A673 (cell line): ENCODE data around the gene NDUFA11. TPM values are rescaled to one million over a fixed set of nuclear protein-coding genes. Genes with fewer than 3 reads are reported as not detected.

Source experiments
- BruUV-seq: library from RNA; stranded (reverse); fragments of 400-500 nt; replicated peaks from 2 replicates; lab custom pipeline; 2021; lab: Mats Ljungman, UMichigan
- CTCF ChIA-PET: fragments of 300-600 bp; sonication (Branson Sonifier 250); formaldehyde crosslinking; loops from one replicate; lab custom pipeline; 2022; ENCODE audit warnings: antibody characterized with exemption; lab: Charles Lee
- POLR2A ChIA-PET: fragments of 300-600 bp; sonication (Branson Sonifier 250); formaldehyde crosslinking; loops from one replicate; lab custom pipeline; 2022; ENCODE audit warnings: antibody characterized with exemption; ENCODE audit not compliant: low non-redundant PET; lab: Charles Lee
- DNase-seq: peaks from one replicate; pipeline ENCODE4 v3.0.0-alpha.2; 2015; ENCODE audit warnings: low spot score
- H3K27ac ChIP-seq: fragments of 200-600 bp; sonication (generic); 2 replicates; pipeline ENCODE4 v1.5.1; 2016; ENCODE audit warnings: mixed run types, low read depth, mild to moderate bottlenecking, mixed read lengths, antibody characterized with exemption, low read length; ENCODE audit not compliant: poor library complexity, severe bottlenecking
- H3K27me3 ChIP-seq: fragments of 200-600 bp; sonication (generic); replicated peaks from 2 replicates; pipeline ENCODE4 v1.6.1; 2017; ENCODE audit warnings: mixed run types, low read depth, mild to moderate bottlenecking, mixed read lengths, antibody characterized with exemption, low read length; ENCODE audit not compliant: insufficient read depth, poor library complexity
- H3K36me3 ChIP-seq: fragments of 200-600 bp; sonication (generic); 2 replicates; pipeline ENCODE4 v1.6.1; 2016; ENCODE audit warnings: mixed run types, mild to moderate bottlenecking, mixed read lengths, antibody characterized with exemption, low read length; ENCODE audit not compliant: insufficient read depth, poor library complexity, severe bottlenecking
- H3K4me1 ChIP-seq: fragments of 200-600 bp; sonication (generic); 2 replicates; pipeline ENCODE4 v1.6.1; 2017; ENCODE audit warnings: mixed run types, mild to moderate bottlenecking, mixed read lengths, antibody characterized with exemption, low read length; ENCODE audit not compliant: insufficient read depth, poor library complexity, severe bottlenecking
- H3K4me3 ChIP-seq: fragments of 200-600 bp; sonication (generic); 2 replicates; pipeline ENCODE4 v1.5.1; 2016; ENCODE audit warnings: low read depth, mixed run types, mild to moderate bottlenecking, mixed read lengths, low read length; ENCODE audit not compliant: poor library complexity, severe bottlenecking
- H3K9me3 ChIP-seq: fragments of 200-600 bp; sonication (generic); 2 replicates; pipeline ENCODE4 v1.6.1; 2016; ENCODE audit warnings: mixed run types, low read depth, mild to moderate bottlenecking, mixed read lengths, antibody characterized with exemption, low read length; ENCODE audit not compliant: poor library complexity, severe bottlenecking
- EZH2 ChIP-seq: fragments of 200-600 bp; sonication (generic); IDR thresholded peaks from 2 replicates; pipeline ENCODE4 v1.6.1; 2017; ENCODE audit warnings: borderline replicate concordance, low read depth, mild to moderate bottlenecking, mixed read lengths, antibody characterized with exemption, low read length; ENCODE audit not compliant: poor library complexity, severe bottlenecking
- intact Hi-C: fragments of 100-400 bp; cut with micrococcal nuclease; formaldehyde crosslinking; loops from one replicate; pipeline ENCODE4 v1.10.0; 2022; ENCODE audit not compliant: unreplicated experiment
- total RNA-seq: library from RNA; stranded (reverse); gene quantifications from 2 replicates; pipeline ENCODE4 v1.2.3, GENCODE V29; 2021
- TF ChIP-seq, protein P1 (sequence below): fragments of 300-800, 200-600 bp; sonication (generic); conservative IDR thresholded peaks from 2 replicates; pipeline ENCODE4 v1.5.1; 2017; ENCODE audit warnings: low read depth, mild to moderate bottlenecking, antibody characterized with exemption, low read length, moderate library complexity, mixed read lengths

The NDUFA11 gene
- total RNA-seq, 1 experiment from 2014 or later: 290 TPM

DNA sequence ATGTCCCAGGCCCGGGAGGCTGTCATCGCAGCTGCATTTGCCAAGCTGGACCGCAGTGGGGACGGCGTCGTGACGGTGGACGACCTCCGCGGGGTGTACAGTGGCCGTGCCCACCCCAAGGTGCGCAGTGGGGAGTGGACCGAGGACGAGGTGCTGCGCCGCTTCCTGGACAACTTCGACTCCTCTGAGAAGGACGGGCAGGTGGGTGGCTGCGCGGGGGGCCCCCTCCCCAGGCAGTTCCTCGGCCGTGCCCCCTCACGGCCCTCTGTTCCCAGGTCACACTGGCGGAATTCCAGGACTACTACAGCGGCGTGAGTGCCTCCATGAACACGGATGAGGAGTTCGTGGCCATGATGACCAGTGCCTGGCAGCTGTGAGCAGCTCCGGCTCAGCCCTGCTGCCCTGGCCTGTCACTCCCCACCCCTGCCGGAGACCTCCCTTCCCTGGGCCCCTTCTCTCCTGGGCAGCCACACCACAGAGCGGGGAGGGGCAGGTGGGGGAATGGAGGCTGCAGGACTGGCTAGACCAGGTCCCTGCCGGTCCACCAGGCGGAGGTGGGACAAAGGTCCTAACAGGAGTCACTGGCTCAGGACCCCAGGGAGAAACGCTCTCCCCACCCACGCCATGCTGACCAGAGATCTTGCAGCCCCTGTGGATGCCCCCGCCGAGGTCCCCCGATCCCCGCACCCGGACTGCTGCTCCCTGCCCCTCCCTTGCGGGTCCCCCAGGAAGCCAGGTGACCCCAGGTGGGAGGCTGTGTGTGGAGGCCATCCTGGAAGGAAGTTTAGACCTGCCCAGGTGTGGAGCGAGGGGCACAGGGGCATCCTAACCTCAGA is 11.6 kb upstream of the NDUFA11 start:
- H3K27me3 ChIP-seq: no peaks in the 10 kb centered on the region
- ChIA-PET POLR2A (no interaction called here), CTCF (no interaction called here)
- H3K9me3 ChIP-seq: no peaks in the 10 kb centered on the region
- BruUV-seq: no TSS peak
- intact Hi-C loops: no loop called here
- DNase-seq: no peak
- H3K27ac ChIP-seq: no peak overlapping the region
- TF ChIP-seq, protein P1, sequence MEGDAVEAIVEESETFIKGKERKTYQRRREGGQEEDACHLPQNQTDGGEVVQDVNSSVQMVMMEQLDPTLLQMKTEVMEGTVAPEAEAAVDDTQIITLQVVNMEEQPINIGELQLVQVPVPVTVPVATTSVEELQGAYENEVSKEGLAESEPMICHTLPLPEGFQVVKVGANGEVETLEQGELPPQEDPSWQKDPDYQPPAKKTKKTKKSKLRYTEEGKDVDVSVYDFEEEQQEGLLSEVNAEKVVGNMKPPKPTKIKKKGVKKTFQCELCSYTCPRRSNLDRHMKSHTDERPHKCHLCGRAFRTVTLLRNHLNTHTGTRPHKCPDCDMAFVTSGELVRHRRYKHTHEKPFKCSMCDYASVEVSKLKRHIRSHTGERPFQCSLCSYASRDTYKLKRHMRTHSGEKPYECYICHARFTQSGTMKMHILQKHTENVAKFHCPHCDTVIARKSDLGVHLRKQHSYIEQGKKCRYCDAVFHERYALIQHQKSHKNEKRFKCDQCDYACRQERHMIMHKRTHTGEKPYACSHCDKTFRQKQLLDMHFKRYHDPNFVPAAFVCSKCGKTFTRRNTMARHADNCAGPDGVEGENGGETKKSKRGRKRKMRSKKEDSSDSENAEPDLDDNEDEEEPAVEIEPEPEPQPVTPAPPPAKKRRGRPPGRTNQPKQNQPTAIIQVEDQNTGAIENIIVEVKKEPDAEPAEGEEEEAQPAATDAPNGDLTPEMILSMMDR: no peak
- TF ChIP-seq EZH2: no peak
- H3K36me3 ChIP-seq: peaks cover 44% of the 10 kb centered on the region
- H3K4me1 ChIP-seq: no peaks in the 10 kb centered on the region
- no peak overlapping the region for H3K4me3 ChIP-seq

DNA sequence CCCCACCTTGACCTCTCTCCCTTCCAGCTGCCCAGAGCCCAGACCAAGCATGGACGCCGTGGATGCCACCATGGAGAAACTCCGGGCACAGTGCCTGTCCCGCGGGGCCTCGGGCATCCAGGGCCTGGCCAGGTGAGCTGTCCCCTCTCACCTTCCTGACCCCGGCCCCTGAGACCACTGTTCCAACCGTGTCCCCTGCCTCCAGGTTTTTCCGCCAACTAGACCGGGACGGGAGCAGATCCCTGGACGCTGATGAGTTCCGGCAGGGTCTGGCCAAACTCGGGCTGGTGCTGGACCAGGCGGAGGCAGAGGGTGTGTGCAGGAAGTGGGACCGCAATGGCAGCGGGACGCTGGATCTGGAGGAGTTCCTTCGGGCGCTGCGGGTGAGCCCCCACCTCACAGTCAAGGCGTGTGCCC is 10.8 kb upstream of the NDUFA11 start:
- Histone ChIP-seq H3K4me1 (no peaks in the 10 kb centered on the region), H3K36me3 (peaks cover 37% of the 10 kb centered on the region), H3K27ac (no peak overlapping the region), H3K9me3 (no peaks in the 10 kb centered on the region), H3K4me3 (no peak overlapping the region), H3K27me3 (no peaks in the 10 kb centered on the region)
- CTCF ChIA-PET: no interaction called here
- no TSS peak for BruUV-seq
- no peak for TF ChIP-seq EZH2
- TF ChIP-seq, protein P1: no peak
- POLR2A ChIA-PET: no interaction called here
- no peak for DNase-seq
- intact Hi-C loops: no loop called here

DNA sequence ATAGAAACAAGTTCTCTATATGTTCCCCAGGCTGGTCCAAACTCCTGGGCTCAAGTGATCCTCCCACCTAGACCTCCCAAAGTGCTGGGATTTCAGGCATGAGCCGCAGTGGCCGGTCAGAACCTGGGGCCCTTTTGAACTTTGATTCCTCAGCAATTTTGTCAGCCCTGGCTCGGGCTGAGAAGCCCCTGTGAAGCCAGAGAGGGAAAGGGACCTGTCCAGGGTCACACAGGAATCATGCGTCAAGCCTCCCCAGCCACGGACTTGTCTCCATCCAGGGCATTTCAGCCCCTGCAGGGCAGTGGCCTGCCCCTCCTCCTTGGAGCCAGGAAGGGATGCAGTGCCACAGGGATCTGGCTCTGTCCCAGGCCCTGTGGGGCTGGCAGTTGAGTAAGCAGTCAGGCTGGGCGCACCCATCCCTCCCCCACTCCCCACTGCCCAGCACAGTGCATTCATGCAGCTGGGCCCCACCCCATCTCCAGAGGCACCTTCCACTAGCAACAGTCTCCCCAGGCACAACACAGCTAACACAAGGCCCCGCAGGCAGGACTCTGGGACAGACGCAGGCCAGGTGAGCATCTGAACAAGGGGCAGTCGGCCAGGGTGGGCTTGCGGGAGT is 10.3 kb upstream of the NDUFA11 start, which contains the start of gene CAPS:
CAPS (plus strand) TSS at position 516 of the 619 bp plus-strand sequence. CDS start 153 bp downstream, outside the sequence.
- POLR2A ChIA-PET: no interaction called here
- BruUV-seq: no TSS peak
- CTCF ChIA-PET: no interaction called here

More for the DNA sequence above, 10.3 kb upstream of the NDUFA11 start, which contains the start of gene CAPS:
- no peaks in the 10 kb centered on the region for H3K9me3 ChIP-seq
- peaks cover 32% of the 10 kb centered on the region for H3K36me3 ChIP-seq
- H3K4me3 ChIP-seq: no peak within 1 kb of the TSS
- TF ChIP-seq EZH2: no peak
- TF ChIP-seq, protein P1: no peak
- no peak for DNase-seq
- no peaks in the 10 kb centered on the region for H3K4me1 ChIP-seq
- no peak within 1 kb of the TSS for H3K27ac ChIP-seq
- no peaks in the 10 kb centered on the region for H3K27me3 ChIP-seq
- intact Hi-C loops: no loop called here
